ENCODE results near the gene LRP1.

The LRP1 gene

DNA sequence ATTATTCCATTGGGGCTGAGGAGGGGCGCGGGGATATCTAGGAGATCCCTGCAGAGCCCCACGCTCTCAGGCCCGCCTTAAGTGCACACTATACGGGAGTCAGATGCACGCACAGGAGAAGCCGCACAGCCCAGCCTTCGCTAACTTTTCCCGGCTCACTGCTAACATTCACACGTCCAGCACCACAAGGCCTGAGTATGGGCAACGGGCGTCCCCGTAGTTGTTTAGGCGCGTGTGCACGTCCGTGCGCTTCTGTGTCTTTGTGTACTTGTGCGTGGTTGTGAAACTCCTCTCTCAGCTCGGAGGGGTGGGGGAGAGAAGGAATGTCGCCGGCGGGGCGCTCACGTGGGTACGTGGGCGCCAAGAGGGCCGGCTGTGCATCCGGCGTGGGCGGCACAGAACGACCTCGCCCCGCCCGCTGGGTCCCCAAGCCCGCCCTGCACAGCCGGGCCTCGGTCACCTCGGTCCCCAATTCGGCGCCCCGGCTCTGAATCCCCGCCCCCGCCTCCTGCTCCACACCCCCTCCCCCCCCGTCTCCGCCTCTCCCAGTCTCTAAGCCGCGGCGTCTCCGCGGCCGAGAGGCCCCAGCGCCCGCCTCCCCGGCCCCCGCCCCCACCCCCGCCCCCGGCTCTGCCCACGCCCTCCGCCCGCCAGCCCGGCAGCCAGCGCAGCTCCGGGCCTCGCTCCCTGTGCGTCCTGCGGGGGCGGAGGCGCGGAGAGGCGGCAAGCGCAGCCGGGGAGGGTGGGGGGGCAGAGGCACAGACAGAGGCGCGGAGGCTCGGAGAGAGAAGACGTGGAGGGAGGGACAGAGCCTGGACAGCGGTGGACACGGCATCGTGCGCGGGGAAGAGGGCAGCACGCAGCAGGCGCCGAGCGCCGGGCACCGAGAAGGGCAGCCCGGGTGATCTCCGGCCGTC is 39.7 kb upstream of the LRP1 start, which contains the start of gene NAB2:
Gene NAB2, plus strand, starts transcription at position 761 of the 917 bp plus-strand sequence. CDS start 158 bp downstream, outside the sequence.
- H3K27ac ChIP-seq, result peak within 1 kb of the TSS; percentile 65
- TF ChIP-seq, protein P1, sequence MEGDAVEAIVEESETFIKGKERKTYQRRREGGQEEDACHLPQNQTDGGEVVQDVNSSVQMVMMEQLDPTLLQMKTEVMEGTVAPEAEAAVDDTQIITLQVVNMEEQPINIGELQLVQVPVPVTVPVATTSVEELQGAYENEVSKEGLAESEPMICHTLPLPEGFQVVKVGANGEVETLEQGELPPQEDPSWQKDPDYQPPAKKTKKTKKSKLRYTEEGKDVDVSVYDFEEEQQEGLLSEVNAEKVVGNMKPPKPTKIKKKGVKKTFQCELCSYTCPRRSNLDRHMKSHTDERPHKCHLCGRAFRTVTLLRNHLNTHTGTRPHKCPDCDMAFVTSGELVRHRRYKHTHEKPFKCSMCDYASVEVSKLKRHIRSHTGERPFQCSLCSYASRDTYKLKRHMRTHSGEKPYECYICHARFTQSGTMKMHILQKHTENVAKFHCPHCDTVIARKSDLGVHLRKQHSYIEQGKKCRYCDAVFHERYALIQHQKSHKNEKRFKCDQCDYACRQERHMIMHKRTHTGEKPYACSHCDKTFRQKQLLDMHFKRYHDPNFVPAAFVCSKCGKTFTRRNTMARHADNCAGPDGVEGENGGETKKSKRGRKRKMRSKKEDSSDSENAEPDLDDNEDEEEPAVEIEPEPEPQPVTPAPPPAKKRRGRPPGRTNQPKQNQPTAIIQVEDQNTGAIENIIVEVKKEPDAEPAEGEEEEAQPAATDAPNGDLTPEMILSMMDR (conservative IDR thresholded peaks at IDR 0.05; ENCODE audit: low read depth, low read length), result 0 out of 2 replicates have a peak, but pooled peaks have one; percentile 19

DNA sequence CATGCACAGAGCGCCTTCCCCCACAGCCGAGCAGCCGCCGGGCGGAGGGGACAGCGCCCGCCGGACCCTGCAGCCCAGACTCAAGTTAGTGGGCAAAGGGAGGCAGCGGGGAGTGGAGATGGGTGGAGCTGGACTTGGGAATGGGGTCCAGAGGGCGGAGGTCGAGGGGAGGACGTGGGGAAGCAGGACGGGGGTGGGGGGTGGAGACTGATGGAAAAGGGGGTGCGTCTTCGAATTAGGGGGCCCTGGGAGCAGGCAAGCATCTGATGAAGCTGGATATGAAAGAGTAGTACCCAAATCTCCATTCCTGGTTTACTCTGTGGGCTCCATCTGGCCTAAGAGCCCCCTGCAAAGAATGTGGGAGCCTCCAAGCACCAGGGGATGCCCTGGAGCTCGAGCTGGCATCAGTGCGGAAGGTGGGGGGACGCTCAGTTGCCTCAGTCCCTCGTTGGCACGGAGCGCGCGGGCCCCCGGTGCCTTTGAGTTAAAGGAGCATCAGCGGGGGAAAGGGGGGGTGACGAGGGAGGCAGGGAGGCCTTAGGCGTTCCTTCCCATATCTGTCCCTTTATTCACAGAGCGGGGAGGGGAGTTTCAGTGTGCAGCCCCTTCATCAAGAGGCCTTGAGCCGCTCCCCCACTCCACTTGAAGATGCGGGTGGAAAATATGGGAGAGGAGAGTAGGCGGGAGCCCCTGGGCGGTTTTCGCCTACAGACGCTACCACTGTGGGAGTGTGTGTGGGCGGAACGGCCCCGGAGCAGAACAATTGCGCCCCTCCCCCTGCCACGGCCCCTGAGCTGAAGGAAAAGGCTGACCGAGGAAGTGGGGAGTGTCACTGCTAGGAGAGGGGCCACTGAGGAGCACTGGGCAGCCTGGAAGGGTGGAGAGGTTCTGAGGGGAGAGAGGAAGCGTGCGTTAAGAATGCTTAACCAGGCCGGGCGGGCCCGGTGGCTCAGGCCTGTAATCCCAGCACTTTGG is 38.7 kb upstream of the LRP1 start:
- H3K27me3 ChIP-seq (ENCODE audit: insufficient read depth, low read depth), result no peaks in the 10 kb centered on the region
- no peak overlapping the region for H3K4me3 ChIP-seq (IDR thresholded peaks at IDR 0.05; ENCODE audit: insufficient read depth, low read depth, low read length)
- H3K79me2 ChIP-seq (ENCODE audit: insufficient read depth, low read depth), result no peaks in the 10 kb centered on the region
- H3K27ac ChIP-seq, result no peak overlapping the region
- H3K4me2 ChIP-seq, result peak overlapping the region; percentile 62
- H4K20me1 ChIP-seq (ENCODE audit: insufficient read depth), result no peaks in the 10 kb centered on the region
- H3K9ac ChIP-seq, result peak overlapping the region; percentile 26; the same call in 1 of the 2 replicates
- H3K36me3 ChIP-seq (ENCODE audit: insufficient read depth), result no peaks in the 10 kb centered on the region
- H2AFZ ChIP-seq (ENCODE audit: low read depth), result peak overlapping the region; percentile 73
- H3K4me1 ChIP-seq (ENCODE audit: low read depth, poor library complexity, severe bottlenecking), result peaks cover 18% of the 10 kb centered on the region
- TF ChIP-seq, protein P1 (conservative IDR thresholded peaks at IDR 0.05; ENCODE audit: low read depth, low read length), result no peak

More for the DNA sequence above, 39.7 kb upstream of the LRP1 start, which contains the start of gene NAB2:
- H2AFZ ChIP-seq (ENCODE audit: low read depth), result peak within 1 kb of the TSS; percentile 85
- peak within 1 kb of the TSS; percentile 79 for H3K4me3 ChIP-seq (IDR thresholded peaks at IDR 0.05; ENCODE audit: insufficient read depth, low read depth, low read length)
- peak within 1 kb of the TSS; percentile 69 for H3K9ac ChIP-seq
- H4K20me1 ChIP-seq (ENCODE audit: insufficient read depth), result no peaks in the 10 kb centered on the region
- no peaks in the 10 kb centered on the region for H3K36me3 ChIP-seq (ENCODE audit: insufficient read depth)
- H3K27me3 ChIP-seq (ENCODE audit: insufficient read depth, low read depth), result no peaks in the 10 kb centered on the region
- peaks cover 18% of the 10 kb centered on the region for H3K4me1 ChIP-seq (ENCODE audit: low read depth, poor library complexity, severe bottlenecking)
- no peaks in the 10 kb centered on the region for H3K79me2 ChIP-seq (ENCODE audit: insufficient read depth, low read depth)
- H3K4me2 ChIP-seq, result peak within 1 kb of the TSS; percentile 72

DNA sequence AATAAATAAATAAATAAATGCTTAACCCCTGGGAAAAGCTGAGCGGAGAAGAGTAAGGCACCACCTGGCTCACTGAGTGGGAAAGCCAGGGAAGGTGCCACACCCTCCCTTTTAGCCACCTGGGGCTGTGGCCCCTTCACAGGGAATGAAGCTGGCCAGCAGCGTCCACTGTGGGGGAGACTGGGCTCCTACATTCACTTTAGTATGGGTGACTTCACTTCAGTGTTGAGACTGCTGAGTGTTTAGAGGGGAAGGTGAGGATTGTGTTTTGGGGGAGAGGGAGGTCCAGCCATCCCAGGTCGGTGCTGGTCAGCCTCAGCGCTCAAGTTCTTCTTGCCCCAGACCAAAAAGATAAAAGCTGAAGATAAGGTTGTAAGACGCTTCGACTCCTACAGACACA is 37.8 kb upstream of the LRP1 start:
- H3K27ac ChIP-seq, result no peak overlapping the region
- no peak overlapping the region for H2AFZ ChIP-seq (ENCODE audit: low read depth)
- no peaks in the 10 kb centered on the region for H4K20me1 ChIP-seq (ENCODE audit: insufficient read depth)
- H3K4me1 ChIP-seq (ENCODE audit: low read depth, poor library complexity, severe bottlenecking), result peaks cover 14% of the 10 kb centered on the region
- no peak overlapping the region for H3K9ac ChIP-seq
- H3K4me2 ChIP-seq, result no peak overlapping the region
- H3K4me3 ChIP-seq (IDR thresholded peaks at IDR 0.05; ENCODE audit: insufficient read depth, low read depth, low read length), result no peak overlapping the region
- TF ChIP-seq, protein P1 (conservative IDR thresholded peaks at IDR 0.05; ENCODE audit: low read depth, low read length), result no peak
- no peaks in the 10 kb centered on the region for H3K27me3 ChIP-seq (ENCODE audit: insufficient read depth, low read depth)
- no peaks in the 10 kb centered on the region for H3K79me2 ChIP-seq (ENCODE audit: insufficient read depth, low read depth)
- no peaks in the 10 kb centered on the region for H3K36me3 ChIP-seq (ENCODE audit: insufficient read depth)

- Histone ChIP-seq H3K4me3 (IDR thresholded peaks at IDR 0.05; ENCODE audit: insufficient read depth, low read depth, low read length) (no peak overlapping the region), H4K20me1 (ENCODE audit: insufficient read depth) (no peaks in the 10 kb centered on the region), H3K27me3 (ENCODE audit: insufficient read depth, low read depth) (no peaks in the 10 kb centered on the region), H3K27ac (no peak overlapping the region), H3K9ac (no peak overlapping the region), H3K79me2 (ENCODE audit: insufficient read depth, low read depth) (no peaks in the 10 kb centered on the region), H3K4me2 (no peak overlapping the region), H3K36me3 (ENCODE audit: insufficient read depth) (no peaks in the 10 kb centered on the region), H3K4me1 (ENCODE audit: low read depth, poor library complexity, severe bottlenecking) (peaks cover 9% of the 10 kb centered on the region), H2AFZ (ENCODE audit: low read depth) (no peak overlapping the region)
- TF ChIP-seq, protein P1 (conservative IDR thresholded peaks at IDR 0.05; ENCODE audit: low read depth, low read length), result no peak
Measured at GRCh38 chr12:57090924-57091637, 37.2 kb upstream of the LRP1 start.
